Activated CD8-positive, alpha-beta T cell treated with anti-CD3 and anti-CD28 coated beads, Interleukin-2, amount 10 ng/mL, durations not matched to agents 7 days and 5 days (primary cell): Measurements from ENCODE around the gene ITK. TPM values are rescaled to one million over a fixed set of nuclear protein-coding genes. Genes with fewer than 3 reads are reported as not detected.

Experiments used
- ATAC-seq: fragments of 150-1000 bp; cut with Tn5 transposase; one replicate; pipeline ENCODE4 v1.10.0; 2021; ENCODE audit warnings: moderate library complexity
- CTCF ChIA-PET: fragments of 350-600 bp; sonication (Branson Sonifier 250); formaldehyde crosslinking; loops from one replicate; lab custom pipeline; 2021; ENCODE audit warnings: antibody characterized with exemption; lab: Charles Lee
- POLR2A ChIA-PET: fragments of 350-600 bp; sonication (Branson Sonifier 250); formaldehyde crosslinking; loops from one replicate; lab custom pipeline; 2021; ENCODE audit warnings: antibody characterized with exemption; lab: Charles Lee
- DNase-seq: peaks from one replicate; pipeline ENCODE4 v3.0.0-alpha.2; 2020
- H3K27ac Mint-ChIP-seq: one replicate; pipeline ENCODE4 v1.8.0; 2021; ENCODE audit warnings: mild to moderate bottlenecking, mixed read lengths
- H3K27me3 Mint-ChIP-seq: one replicate; pipeline ENCODE4 v1.8.0; 2021; ENCODE audit warnings: low read depth, mixed read lengths
- H3K36me3 Mint-ChIP-seq: one replicate; pipeline ENCODE4 v1.8.0; 2021; ENCODE audit warnings: low read depth, mixed read lengths
- H3K4me1 Mint-ChIP-seq: one replicate; pipeline ENCODE4 v1.8.0; 2021; ENCODE audit warnings: low read depth, mixed read lengths
- H3K4me3 Mint-ChIP-seq: one replicate; pipeline ENCODE4 v1.8.0; 2021; ENCODE audit warnings: mild to moderate bottlenecking, mixed read lengths
- H3K9me3 Mint-ChIP-seq: one replicate; pipeline ENCODE4 v1.8.0; 2022; ENCODE audit warnings: mixed read lengths; ENCODE audit not compliant: insufficient read depth
- total RNA-seq, 2 experiments: library from RNA; stranded (reverse); gene quantifications; one replicate each; pipeline ENCODE4 v1.2.3, GENCODE V29; 2021

ITK gene
- total RNA-seq, 2 experiments from 2014 or later, result 254 to 263 TPM

- H3K4me1 Mint-ChIP-seq, result peaks cover 70% of the 10 kb centered on the region
- ChIA-PET POLR2A (no interaction called here), CTCF (interaction anchor here (1.3 kb wide), 1 partner anchor 14 kb away, joined by 4 read pairs; no protein-coding TSS in a partner anchor)
- H3K27me3 Mint-ChIP-seq, result no peaks in the 10 kb centered on the region
- H3K9me3 Mint-ChIP-seq, result no peaks in the 10 kb centered on the region
- DNase-seq (no peak), ATAC-seq (no peak)
- no peak overlapping the region for H3K4me3 Mint-ChIP-seq
- peak overlapping the region; percentile 60 for H3K27ac Mint-ChIP-seq
- peaks cover 83% of the 10 kb centered on the region for H3K36me3 Mint-ChIP-seq
Measured at GRCh38 chr5:157290981-157291711, 110.5 kb downstream of the ITK start.

DNA sequence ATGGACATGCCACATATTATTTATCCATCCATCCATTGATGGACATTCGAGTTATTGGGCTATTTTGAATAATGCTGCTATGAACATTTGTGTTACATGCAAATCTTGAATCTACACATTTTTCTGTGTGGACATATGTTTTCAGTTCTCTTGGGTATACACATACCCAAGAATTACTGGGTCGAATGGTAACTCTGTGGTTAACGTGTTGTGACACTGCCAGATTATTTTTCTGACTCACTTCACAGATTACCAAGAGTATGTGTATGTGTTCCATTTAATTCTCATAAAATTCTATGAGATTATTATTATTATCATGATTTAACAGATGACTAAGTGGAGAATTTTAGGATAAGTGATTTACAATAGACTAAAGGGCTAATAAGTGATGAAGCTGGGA, 112.0 kb downstream of the ITK start:
- Mint-ChIP-seq H3K4me1 (peaks cover 65% of the 10 kb centered on the region), H3K27me3 (no peaks in the 10 kb centered on the region), H3K9me3 (no peaks in the 10 kb centered on the region), H3K4me3 (no peak overlapping the region), H3K27ac (no peak overlapping the region), H3K36me3 (peaks cover 85% of the 10 kb centered on the region)
- ATAC-seq (no peak), DNase-seq (no peak)
- POLR2A ChIA-PET, result no interaction called here
- CTCF ChIA-PET, result no interaction called here

GRCh38 chr5:157294407-157295091, 113.9 kb downstream of the ITK start:
- Mint-ChIP-seq H3K27ac (peak overlapping the region; percentile 17), H3K4me1 (peaks cover 45% of the 10 kb centered on the region), H3K9me3 (no peaks in the 10 kb centered on the region), H3K36me3 (peaks cover 83% of the 10 kb centered on the region), H3K4me3 (no peak overlapping the region), H3K27me3 (no peaks in the 10 kb centered on the region)
- ChIA-PET CTCF (interaction anchor here (1.2 to 1.3 kb wide), 3 partner anchors 9 to 25 kb away, joined by 3 to 4 read pairs (median 3); no protein-coding TSS in a partner anchor), POLR2A (interaction anchor here (0.7 kb wide), 1 partner anchor 33 kb away, joined by 3 read pairs; no protein-coding TSS in a partner anchor)
- ATAC-seq, result peak; percentile 32
- DNase-seq, result no peak

GRCh38 chr5:157295247-157295646, 114.6 kb downstream of the ITK start:
- Mint-ChIP-seq H3K27ac (peak overlapping the region; percentile 45), H3K4me1 (peaks cover 40% of the 10 kb centered on the region), H3K27me3 (no peaks in the 10 kb centered on the region), H3K36me3 (peaks cover 81% of the 10 kb centered on the region), H3K4me3 (no peak overlapping the region), H3K9me3 (no peaks in the 10 kb centered on the region)
- DNase-seq (no peak), ATAC-seq (no peak)
- CTCF ChIA-PET, result interaction anchor here (1.2 to 1.8 kb wide), 2 partner anchors 7 to 12 kb away, joined by 3 to 4 read pairs; no protein-coding TSS in a partner anchor
- POLR2A ChIA-PET, result no interaction called here

DNA sequence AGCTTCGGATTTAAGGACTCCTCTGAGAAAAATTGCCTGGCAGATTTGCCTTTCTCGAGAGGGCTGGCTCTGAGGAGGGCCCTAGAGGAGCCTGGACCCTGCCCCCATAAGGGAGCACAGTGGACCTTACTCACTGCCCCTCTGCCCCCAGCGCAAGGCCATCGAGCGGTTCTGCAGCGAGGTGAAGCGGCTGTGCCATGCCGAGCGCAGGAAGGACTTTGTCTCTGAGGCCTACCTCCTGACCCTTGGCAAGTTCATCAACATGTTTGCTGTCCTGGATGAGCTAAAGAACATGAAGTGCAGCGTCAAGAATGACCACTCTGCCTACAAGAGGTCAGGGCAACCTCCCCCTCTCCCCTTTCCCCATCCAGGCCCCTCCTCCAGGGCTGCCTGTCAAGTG, 119.9 kb downstream of the ITK start:
- no peaks in the 10 kb centered on the region for H3K27me3 Mint-ChIP-seq
- peak overlapping the region; percentile 22 for H3K27ac Mint-ChIP-seq
- H3K36me3 Mint-ChIP-seq, result peaks cover 85% of the 10 kb centered on the region
- POLR2A ChIA-PET, result no interaction called here
- ATAC-seq (no peak), DNase-seq (no peak)
- CTCF ChIA-PET, result interaction anchor here (1.3 to 2.0 kb wide), 2 partner anchors 12 to 47 kb away, joined by 4 to 6 read pairs; no protein-coding TSS in a partner anchor
- H3K4me3 Mint-ChIP-seq, result no peak overlapping the region
- peaks cover 31% of the 10 kb centered on the region for H3K4me1 Mint-ChIP-seq
- H3K9me3 Mint-ChIP-seq, result no peaks in the 10 kb centered on the region

- Mint-ChIP-seq H3K27me3 (no peaks in the 10 kb centered on the region), H3K4me3 (no peak overlapping the region), H3K27ac (peak overlapping the region; percentile 47), H3K4me1 (peaks cover 33% of the 10 kb centered on the region), H3K9me3 (no peaks in the 10 kb centered on the region), H3K36me3 (peaks cover 85% of the 10 kb centered on the region)
- DNase-seq, result no peak
- ChIA-PET CTCF (interaction anchor here (1.3 to 2.0 kb wide), 2 partner anchors 12 to 48 kb away, joined by 4 to 6 read pairs; no protein-coding TSS in a partner anchor), POLR2A (interaction anchor here (2.2 kb wide), 1 partner anchor 27 kb away, joined by 8 read pairs; no protein-coding TSS in a partner anchor)
- ATAC-seq, result no peak
Measured at GRCh38 chr5:157301066-157301465, 120.4 kb downstream of the ITK start.

GRCh38 chr5:157303023-157303422, 122.4 kb downstream of the ITK start:
- no peaks in the 10 kb centered on the region for H3K9me3 Mint-ChIP-seq
- peak overlapping the region; percentile 88 for H3K27ac Mint-ChIP-seq
- ATAC-seq (no peak), DNase-seq (no peak)
- POLR2A ChIA-PET, result interaction anchor here (1.1 to 2.2 kb wide), 6 partner anchors 14 to 161 kb away, joined by 4 to 8 read pairs (median 6); partner anchors contain the start of genes CYFIP2 and MED7
- peaks cover 87% of the 10 kb centered on the region for H3K36me3 Mint-ChIP-seq
- no peaks in the 10 kb centered on the region for H3K27me3 Mint-ChIP-seq
- no peak overlapping the region for H3K4me3 Mint-ChIP-seq
- peaks cover 53% of the 10 kb centered on the region for H3K4me1 Mint-ChIP-seq
- CTCF ChIA-PET, result interaction anchor here (1.0 to 7.8 kb wide), 16 partner anchors 10 to 155 kb away, joined by 3 to 47 read pairs (median 6); no protein-coding TSS in a partner anchor

- ChIA-PET POLR2A (interaction anchor here (1.1 to 1.9 kb wide), 6 partner anchors 15 to 162 kb away, joined by 3 to 8 read pairs (median 4); partner anchors contain the start of genes CYFIP2 and MED7), CTCF (interaction anchor here (0.8 to 7.8 kb wide), 21 partner anchors 9 to 155 kb away, joined by 3 to 47 read pairs (median 6); no protein-coding TSS in a partner anchor)
- H3K4me3 Mint-ChIP-seq, result peak overlapping the region; percentile 34
- H3K36me3 Mint-ChIP-seq, result peaks cover 90% of the 10 kb centered on the region
- DNase-seq, result peak; percentile 71
- no peaks in the 10 kb centered on the region for H3K27me3 Mint-ChIP-seq
- ATAC-seq, result peak; percentile 46
- H3K9me3 Mint-ChIP-seq, result no peaks in the 10 kb centered on the region
- H3K4me1 Mint-ChIP-seq, result peaks cover 61% of the 10 kb centered on the region
- peak overlapping the region; percentile 88 for H3K27ac Mint-ChIP-seq
Measured at GRCh38 chr5:157303667-157304327, 123.2 kb downstream of the ITK start.

Other genes with a start within 250 kb of the ITK start
- 1 to 10 TPM; 2.7 to 4.0 TPM for gene TIMD4, start 217.6 kb upstream of the ITK start, total RNA-seq
- gene HAVCR1, start 121.7 kb upstream of the ITK start, total RNA-seq, result 1 to 10 TPM; 2.8 to 2.9 TPM
- gene HAVCR2, start 71.8 kb upstream of the ITK start, total RNA-seq, result 10 to 100 TPM; 77.6 to 78.7 TPM
- 10 to 100 TPM; 13.1 to 13.9 TPM for gene MED7, start 38.0 kb upstream of the ITK start, total RNA-seq
- gene GARIN3, start 14.6 kb upstream of the ITK start, total RNA-seq, result not detected
- gene CYFIP2, start 85.3 kb downstream of the ITK start, total RNA-seq, result 100 to 1,000 TPM; 512 to 516 TPM